ENCODE measurements around the gene PINLYP.

The PINLYP gene

GRCh38 chr19:43570174-43570791, 5.3 kb upstream of the PINLYP start:
- no peak for DNase-seq (ENCODE audit: low read depth)
- no peak overlapping the region for H3K4me3 ChIP-seq (ENCODE audit: low read length)
- TF ChIP-seq CTCF (conservative IDR thresholded peaks at IDR 0.05; ENCODE audit: low read depth, low read length): no peak

DNA sequence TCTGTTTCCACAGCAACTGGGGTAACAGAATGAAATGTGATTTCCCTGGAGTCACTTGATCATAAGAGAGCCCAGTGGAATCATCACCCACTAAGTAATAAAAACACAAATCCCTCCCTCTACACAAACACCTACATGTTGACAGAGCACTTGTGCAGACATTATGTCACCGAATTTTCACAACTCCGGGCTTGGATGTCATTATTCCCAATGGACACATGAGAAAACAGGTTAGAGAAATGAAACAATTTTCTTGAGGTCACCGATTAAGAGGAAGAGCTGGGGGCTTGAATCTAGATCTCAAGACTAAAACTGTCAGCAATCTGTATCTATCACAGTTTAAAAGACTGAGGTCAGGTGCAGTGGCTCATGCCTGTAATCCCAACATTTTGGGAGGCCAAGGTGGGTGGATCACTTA, 3.4 kb upstream of the PINLYP start:
- TF ChIP-seq CTCF (conservative IDR thresholded peaks at IDR 0.05; ENCODE audit: low read depth, low read length): no peak
- DNase-seq (ENCODE audit: low read depth): no peak
- no peak overlapping the region for H3K4me3 ChIP-seq (ENCODE audit: low read length)

GRCh38 chr19:43574424-43575155, 1.0 kb upstream of the PINLYP start:
- no peak for DNase-seq (ENCODE audit: low read depth)
- TF ChIP-seq CTCF (conservative IDR thresholded peaks at IDR 0.05; ENCODE audit: low read depth, low read length): no peak
- H3K4me3 ChIP-seq (ENCODE audit: low read length): peak overlapping the region; percentile 92

DNA sequence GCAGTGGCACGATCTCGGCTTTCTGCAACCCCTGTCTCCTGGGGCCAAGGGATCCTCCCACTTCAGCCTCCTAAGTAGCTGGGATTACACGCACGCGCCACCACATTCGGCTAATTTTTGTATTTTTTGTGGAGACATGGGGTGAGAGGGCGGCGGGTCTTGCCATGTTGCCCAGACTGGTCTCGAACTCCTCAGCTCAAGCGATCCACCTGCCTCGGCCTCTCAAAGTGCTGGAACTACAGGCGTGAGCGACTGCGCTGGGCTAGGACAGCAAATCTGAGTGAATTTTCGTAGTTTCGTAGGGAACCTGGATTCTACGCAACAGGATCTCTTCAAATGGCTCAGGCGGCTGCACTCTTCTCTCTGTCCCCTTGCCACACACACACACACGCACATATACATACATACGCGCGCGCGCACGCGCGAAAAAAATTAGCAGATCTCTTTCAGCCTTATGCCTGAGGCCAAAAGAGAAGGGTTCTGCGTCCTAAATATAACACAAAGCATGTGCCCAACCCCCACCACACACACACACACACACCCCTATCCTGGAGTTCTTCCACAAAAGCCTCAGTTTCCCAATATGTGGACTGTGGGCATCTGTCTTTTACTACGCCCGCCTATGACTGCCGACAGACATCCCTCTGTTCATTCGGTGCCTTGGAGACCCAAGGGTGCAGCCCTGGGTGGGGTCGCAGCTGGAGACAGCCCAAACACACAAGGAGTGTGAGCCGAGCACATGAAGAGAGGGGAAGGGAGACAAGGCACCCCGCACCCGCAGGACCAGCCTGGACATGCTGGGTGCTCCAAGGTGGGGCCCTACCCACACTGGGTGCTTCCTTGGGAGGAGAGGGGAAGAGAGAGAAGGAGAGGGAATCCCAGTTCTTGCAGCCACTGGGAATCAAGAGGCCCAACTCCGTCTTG, 616 bp downstream of the PINLYP start:
- no peak for TF ChIP-seq CTCF (conservative IDR thresholded peaks at IDR 0.05; ENCODE audit: low read depth, low read length)
- no peak for DNase-seq (ENCODE audit: low read depth)
- H3K4me3 ChIP-seq (ENCODE audit: low read length): peak overlapping the region; percentile 51

- DNase-seq (ENCODE audit: low read depth): no peak
- no peak for TF ChIP-seq CTCF (conservative IDR thresholded peaks at IDR 0.05; ENCODE audit: low read depth, low read length)
- no peak overlapping the region for H3K4me3 ChIP-seq (ENCODE audit: low read length)
These were observed 3.2 kb downstream of the PINLYP start for GRCh38 chr19:43578787-43579186.

GRCh38 chr19:43581467-43581866, 5.9 kb downstream of the PINLYP start:
- H3K4me3 ChIP-seq (ENCODE audit: low read length): no peak overlapping the region
- TF ChIP-seq CTCF (conservative IDR thresholded peaks at IDR 0.05; ENCODE audit: low read depth, low read length): no peak
- no peak for DNase-seq (ENCODE audit: low read depth)
